Measurements from ENCODE around the gene IL22RA2.

IL22RA2 gene

DNA sequence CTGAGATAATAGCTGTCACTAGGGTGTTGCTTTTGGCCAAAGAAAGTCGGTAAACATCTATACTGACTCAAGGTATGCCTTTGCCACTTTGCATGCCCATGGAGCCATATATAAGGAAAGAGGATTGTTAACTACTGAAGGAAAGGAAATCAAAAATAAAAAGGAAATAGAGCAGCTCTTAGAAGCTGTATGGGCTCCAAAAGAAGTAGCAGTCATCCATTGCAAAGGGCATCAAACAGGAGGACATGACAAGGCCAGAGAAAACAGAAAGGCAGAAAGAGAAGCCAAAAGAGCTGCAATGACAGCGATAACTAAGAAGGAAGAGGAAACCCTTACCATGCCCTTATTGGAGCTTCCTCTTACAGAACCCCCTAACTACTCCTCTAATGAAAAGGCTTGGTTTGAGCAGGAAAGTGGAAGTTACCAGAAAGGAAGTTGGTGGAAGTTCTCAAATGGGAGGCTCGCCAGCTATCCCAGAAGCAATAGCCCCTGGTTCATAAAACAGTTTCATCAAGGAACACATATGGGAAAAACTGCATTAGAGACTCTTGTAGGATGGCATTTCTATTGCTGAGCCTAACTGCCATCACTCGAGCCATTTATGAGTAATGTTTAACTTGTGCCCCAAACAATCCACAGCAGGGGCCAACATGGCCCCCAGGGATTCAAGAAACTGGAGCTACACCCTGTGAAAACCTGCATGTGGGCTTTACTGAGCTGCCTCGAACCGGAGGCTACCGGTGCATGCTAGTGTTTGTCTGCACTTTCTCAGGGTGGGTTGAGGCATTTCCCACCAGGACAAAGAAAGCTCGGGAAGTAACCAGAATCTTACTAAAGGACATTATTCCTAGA, 7.0 kb downstream of the IL22RA2 start:
- no peaks in the 10 kb centered on the region; the same call in 1 of the 2 replicates for H3K4me1 ChIP-seq (ENCODE audit: control insufficient read depth, insufficient read depth, low read length)
- no peak overlapping the region for H3K9ac ChIP-seq (ENCODE audit: low read length)
- H3K4me3 ChIP-seq (ENCODE audit: low read depth, low read length) = no peak overlapping the region
- H3K27ac ChIP-seq (ENCODE audit: low read depth, low read length) = no peak overlapping the region
- H3K27me3 ChIP-seq (ENCODE audit: control insufficient read depth, insufficient read depth, low read length) = no peaks in the 10 kb centered on the region
- H3K9me3 ChIP-seq (ENCODE audit: control insufficient read depth, insufficient read depth, low read depth, low read length) = peaks cover 72% of the 10 kb centered on the region
- H3K36me3 ChIP-seq (ENCODE audit: control insufficient read depth, insufficient read depth, low read length) = no peaks in the 10 kb centered on the region

DNA sequence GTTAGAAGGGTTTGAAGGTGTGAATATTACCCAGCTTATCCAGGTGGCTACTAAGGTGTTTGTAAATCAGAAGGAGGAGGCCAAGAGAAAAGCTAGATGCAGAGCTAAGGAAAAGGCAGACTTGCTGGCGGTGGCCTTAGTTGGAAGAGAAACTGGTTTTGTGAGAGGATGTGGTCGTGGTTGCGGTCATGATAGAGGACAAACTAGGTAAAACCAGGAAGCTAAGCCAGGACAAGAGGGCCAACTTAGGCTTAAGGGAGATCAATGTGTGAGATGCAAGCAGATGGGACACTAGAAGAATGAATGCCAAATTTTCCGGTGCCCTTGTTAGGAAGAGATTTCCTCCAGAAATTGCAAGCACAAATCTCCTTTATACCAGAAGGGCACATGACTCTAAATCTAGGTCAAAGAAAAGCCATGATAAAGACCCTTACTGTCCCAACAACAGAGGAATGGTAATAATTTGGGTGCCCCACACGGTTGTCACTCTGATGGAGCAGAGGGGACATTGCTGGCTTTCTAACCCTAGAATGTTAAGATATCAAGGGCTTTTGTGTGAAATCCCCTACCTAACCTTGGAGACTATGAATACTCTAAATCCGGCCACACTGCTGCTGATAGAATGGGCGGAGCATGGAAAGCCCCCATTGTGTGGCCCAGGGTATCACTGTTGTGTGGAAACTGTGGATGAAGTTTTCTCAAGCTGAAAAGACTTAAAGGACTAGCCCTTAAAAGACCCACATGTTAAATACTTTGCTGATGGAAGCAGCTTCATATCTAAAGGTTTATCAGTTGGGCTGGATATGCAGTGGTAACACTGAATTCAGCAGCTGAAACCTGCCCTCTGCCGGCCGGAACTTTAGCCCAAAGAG, 7.8 kb downstream of the IL22RA2 start:
- Histone ChIP-seq H3K4me1 (ENCODE audit: control insufficient read depth, insufficient read depth, low read length) (no peaks in the 10 kb centered on the region), H3K27ac (ENCODE audit: low read depth, low read length) (no peak overlapping the region), H3K4me3 (ENCODE audit: low read depth, low read length) (no peak overlapping the region), H3K27me3 (ENCODE audit: control insufficient read depth, insufficient read depth, low read length) (no peaks in the 10 kb centered on the region), H3K9ac (ENCODE audit: low read length) (no peak overlapping the region), H3K9me3 (ENCODE audit: control insufficient read depth, insufficient read depth, low read depth, low read length) (peaks cover 66% of the 10 kb centered on the region), H3K36me3 (ENCODE audit: control insufficient read depth, insufficient read depth, low read length) (no peaks in the 10 kb centered on the region)

DNA sequence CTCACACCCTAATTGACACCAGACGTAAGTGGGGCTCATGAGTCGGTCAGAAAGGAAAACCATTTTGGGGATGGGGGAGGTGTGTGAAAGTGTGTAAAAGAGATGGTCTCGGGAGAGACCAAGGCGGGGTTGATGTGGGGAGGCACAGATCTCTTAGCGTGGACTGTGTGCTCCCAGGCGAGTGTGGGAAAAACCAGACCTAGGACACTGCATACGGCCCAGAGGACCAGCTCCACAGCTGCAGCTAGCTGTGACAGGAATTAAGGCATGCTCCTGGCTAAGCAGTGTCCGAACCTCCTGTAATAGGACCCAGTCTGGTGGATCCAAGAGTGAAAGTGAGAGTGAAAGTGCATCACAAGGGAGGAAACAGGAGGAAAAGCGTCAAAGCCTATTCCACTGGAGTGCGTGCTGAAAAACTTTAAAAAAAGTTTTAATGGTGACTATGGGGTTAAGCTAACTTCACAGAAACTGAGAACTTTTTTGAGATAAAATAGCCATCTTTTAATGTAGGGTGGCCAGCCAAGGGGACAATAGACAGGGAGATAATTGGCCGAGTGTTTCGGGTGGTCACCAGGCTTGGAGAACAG, 9.6 kb downstream of the IL22RA2 start:
- Histone ChIP-seq H3K4me3 (ENCODE audit: low read depth, low read length) (no peak overlapping the region), H3K36me3 (ENCODE audit: control insufficient read depth, insufficient read depth, low read length) (no peaks in the 10 kb centered on the region), H3K27ac (ENCODE audit: low read depth, low read length) (no peak overlapping the region), H3K27me3 (ENCODE audit: control insufficient read depth, insufficient read depth, low read length) (no peaks in the 10 kb centered on the region), H3K9me3 (ENCODE audit: control insufficient read depth, insufficient read depth, low read depth, low read length) (peaks cover 53% of the 10 kb centered on the region), H3K4me1 (ENCODE audit: control insufficient read depth, insufficient read depth, low read length) (no peaks in the 10 kb centered on the region), H3K9ac (ENCODE audit: low read length) (no peak overlapping the region)

DNA sequence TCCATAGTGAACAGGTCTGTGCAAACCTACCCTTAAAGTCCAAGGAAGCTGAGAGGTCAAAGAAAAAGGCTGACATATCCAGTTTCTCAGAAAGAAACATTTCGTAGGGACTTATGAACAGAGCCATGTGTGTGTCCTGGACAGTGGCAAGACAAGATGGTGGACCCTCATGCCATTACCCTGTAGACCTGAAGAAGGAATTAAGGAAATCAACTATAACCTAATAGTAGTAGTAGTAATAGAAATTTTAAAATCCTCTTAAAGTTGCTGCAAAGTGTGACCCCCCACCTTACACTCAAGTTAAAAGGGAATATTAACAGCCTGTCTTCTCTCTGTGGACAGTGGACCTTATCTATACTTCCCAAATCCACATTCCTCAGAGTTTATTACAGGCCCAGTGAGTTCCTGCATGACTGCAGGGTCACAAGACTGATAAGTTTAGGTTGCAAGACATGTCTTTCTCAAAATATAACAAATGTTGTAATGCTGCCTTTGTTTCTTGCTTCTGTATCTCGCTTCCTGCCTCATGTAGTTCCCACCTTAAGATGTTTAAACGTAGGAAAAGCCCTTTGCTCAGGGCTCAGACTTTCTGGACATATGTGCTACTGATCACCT, 10.6 kb downstream of the IL22RA2 start:
- H3K27me3 ChIP-seq (ENCODE audit: control insufficient read depth, insufficient read depth, low read length) = no peaks in the 10 kb centered on the region
- no peak overlapping the region for H3K27ac ChIP-seq (ENCODE audit: low read depth, low read length)

DNA sequence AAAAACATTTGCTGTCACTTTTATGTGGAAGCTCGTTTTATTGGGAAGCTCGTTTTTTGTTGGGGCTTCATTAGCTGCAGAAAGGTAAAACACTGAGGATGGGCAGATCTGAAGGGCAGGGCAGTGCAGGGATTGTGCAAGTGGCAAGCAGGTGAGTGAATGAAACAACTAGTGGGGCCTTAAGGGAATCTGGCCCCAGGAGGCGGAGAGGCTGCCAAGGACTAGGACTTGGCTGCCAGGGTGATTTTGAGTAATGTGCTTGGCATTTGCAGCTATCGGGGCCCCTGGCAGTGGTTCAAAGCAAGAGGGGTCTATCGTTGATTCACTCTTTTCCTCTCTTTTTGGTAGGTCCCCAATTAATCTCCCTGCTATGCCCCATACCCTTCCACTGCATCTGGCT, 11.5 kb downstream of the IL22RA2 start:
- H3K9me3 ChIP-seq (ENCODE audit: control insufficient read depth, insufficient read depth, low read depth, low read length) = peaks cover 46% of the 10 kb centered on the region
- H3K4me1 ChIP-seq (ENCODE audit: control insufficient read depth, insufficient read depth, low read length) = no peaks in the 10 kb centered on the region
- H3K27me3 ChIP-seq (ENCODE audit: control insufficient read depth, insufficient read depth, low read length) = no peaks in the 10 kb centered on the region
- no peak overlapping the region for H3K9ac ChIP-seq (ENCODE audit: low read length)
- H3K4me3 ChIP-seq (ENCODE audit: low read depth, low read length) = no peak overlapping the region
- H3K36me3 ChIP-seq (ENCODE audit: control insufficient read depth, insufficient read depth, low read length) = no peaks in the 10 kb centered on the region
- no peak overlapping the region for H3K27ac ChIP-seq (ENCODE audit: low read depth, low read length)

More for the DNA sequence above, 10.6 kb downstream of the IL22RA2 start:
- Histone ChIP-seq H3K9me3 (ENCODE audit: control insufficient read depth, insufficient read depth, low read depth, low read length) (peaks cover 53% of the 10 kb centered on the region), H3K4me1 (ENCODE audit: control insufficient read depth, insufficient read depth, low read length) (no peaks in the 10 kb centered on the region), H3K36me3 (ENCODE audit: control insufficient read depth, insufficient read depth, low read length) (no peaks in the 10 kb centered on the region), H3K4me3 (ENCODE audit: low read depth, low read length) (no peak overlapping the region), H3K9ac (ENCODE audit: low read length) (no peak overlapping the region)

DNA sequence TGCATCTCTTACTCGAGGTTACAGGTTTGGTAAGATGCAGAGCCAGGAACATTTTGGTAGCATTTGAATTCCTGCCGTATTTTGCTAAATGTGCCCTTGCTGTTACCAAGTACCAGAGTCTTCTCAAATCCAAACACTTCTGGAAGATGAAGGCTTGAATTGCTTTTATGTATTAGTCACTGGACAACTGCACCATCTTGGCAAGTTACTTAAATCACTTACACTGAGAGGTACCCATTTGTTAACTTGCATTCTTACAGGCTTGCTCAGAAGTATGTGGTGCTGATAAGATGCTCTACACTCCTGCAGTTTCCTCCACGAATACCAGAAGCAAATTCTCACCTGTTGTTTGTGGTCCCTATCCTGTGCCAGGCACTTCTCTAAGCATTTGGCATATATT, 12.7 kb downstream of the IL22RA2 start:
- no peaks in the 10 kb centered on the region for H3K36me3 ChIP-seq (ENCODE audit: control insufficient read depth, insufficient read depth, low read length)
- peaks cover 42% of the 10 kb centered on the region for H3K9me3 ChIP-seq (ENCODE audit: control insufficient read depth, insufficient read depth, low read depth, low read length)
- no peaks in the 10 kb centered on the region for H3K4me1 ChIP-seq (ENCODE audit: control insufficient read depth, insufficient read depth, low read length)

DNA sequence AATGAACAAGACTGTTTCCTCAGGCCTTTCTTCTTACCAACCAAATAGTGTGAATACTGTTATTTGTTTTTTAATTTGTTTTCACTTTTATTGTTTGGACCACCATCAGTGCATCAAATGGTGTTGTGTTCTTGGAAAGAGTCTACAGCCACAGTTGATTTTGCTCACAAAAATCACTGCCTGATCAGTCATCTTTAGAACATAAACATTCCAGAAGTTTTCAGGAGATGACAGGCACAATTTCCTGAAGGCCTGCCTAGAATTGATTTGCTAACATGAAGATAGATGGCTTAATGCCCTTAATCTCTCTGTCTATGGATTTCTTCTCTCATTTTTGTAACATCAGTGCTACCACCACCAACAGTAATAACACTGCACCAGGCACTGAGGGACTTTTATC, 13.5 kb downstream of the IL22RA2 start:
- Histone ChIP-seq H3K4me3 (ENCODE audit: low read depth, low read length) (no peak overlapping the region), H3K36me3 (ENCODE audit: control insufficient read depth, insufficient read depth, low read length) (no peaks in the 10 kb centered on the region), H3K9ac (ENCODE audit: low read length) (no peak overlapping the region), H3K9me3 (ENCODE audit: control insufficient read depth, insufficient read depth, low read depth, low read length) (peaks cover 35% of the 10 kb centered on the region), H3K27ac (ENCODE audit: low read depth, low read length) (no peak overlapping the region), H3K4me1 (ENCODE audit: control insufficient read depth, insufficient read depth, low read length) (no peaks in the 10 kb centered on the region), H3K27me3 (ENCODE audit: control insufficient read depth, insufficient read depth, low read length) (no peaks in the 10 kb centered on the region)

More for the DNA sequence above, 12.7 kb downstream of the IL22RA2 start:
- Histone ChIP-seq H3K27me3 (ENCODE audit: control insufficient read depth, insufficient read depth, low read length) (no peaks in the 10 kb centered on the region), H3K4me3 (ENCODE audit: low read depth, low read length) (no peak overlapping the region), H3K27ac (ENCODE audit: low read depth, low read length) (no peak overlapping the region), H3K9ac (ENCODE audit: low read length) (no peak overlapping the region)

DNA sequence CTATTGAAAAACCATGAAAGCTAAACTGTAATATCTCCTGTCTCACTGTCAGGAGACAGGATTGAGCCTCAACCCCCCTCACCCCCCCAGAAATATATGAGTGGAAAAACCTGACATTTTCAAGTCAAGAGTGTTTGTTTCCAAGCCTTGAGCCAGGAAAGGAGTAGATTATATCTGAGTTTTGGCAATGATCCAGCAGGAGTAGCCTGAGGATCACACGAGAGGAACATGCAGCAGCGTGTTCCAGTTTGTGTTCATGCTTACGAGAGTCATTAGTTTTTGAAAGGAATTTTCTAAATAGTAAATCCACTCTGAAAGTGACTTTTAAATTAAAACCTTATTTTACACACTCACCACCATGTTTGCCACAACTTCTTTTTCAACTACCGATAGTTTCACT, 15.8 kb downstream of the IL22RA2 start:
- Histone ChIP-seq H3K4me3 (ENCODE audit: low read depth, low read length) (no peak overlapping the region), H3K27ac (ENCODE audit: low read depth, low read length) (no peak overlapping the region), H3K27me3 (ENCODE audit: control insufficient read depth, insufficient read depth, low read length) (no peaks in the 10 kb centered on the region), H3K4me1 (ENCODE audit: control insufficient read depth, insufficient read depth, low read length) (no peaks in the 10 kb centered on the region), H3K36me3 (ENCODE audit: control insufficient read depth, insufficient read depth, low read length) (no peaks in the 10 kb centered on the region), H3K9ac (ENCODE audit: low read length) (no peak overlapping the region), H3K9me3 (ENCODE audit: control insufficient read depth, insufficient read depth, low read depth, low read length) (peaks cover 13% of the 10 kb centered on the region; the same call in 1 of the 2 replicates)

DNA sequence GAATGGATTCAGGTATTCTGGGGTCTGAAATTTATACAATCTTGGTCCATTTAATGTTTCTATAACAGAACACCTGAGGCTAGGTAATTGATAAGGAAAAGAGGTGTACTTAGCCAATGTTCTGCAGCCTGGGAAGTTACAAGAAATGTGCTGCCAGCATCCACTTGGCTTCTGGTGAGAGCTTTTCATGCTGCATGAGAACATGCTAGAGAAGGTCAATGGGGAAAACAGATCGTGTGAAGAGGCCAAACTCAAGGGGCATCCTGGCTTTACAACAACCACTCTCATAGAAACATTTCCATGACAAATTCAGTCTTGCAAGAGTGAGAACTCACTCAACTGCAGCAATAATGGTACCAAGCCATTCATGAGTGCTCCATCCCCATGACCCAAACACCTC, 16.8 kb downstream of the IL22RA2 start:
- H3K36me3 ChIP-seq (ENCODE audit: control insufficient read depth, insufficient read depth, low read length) = no peaks in the 10 kb centered on the region
- H3K9ac ChIP-seq (ENCODE audit: low read length) = no peak overlapping the region
- no peaks in the 10 kb centered on the region for H3K4me1 ChIP-seq (ENCODE audit: control insufficient read depth, insufficient read depth, low read length)
- H3K27me3 ChIP-seq (ENCODE audit: control insufficient read depth, insufficient read depth, low read length) = no peaks in the 10 kb centered on the region
- H3K27ac ChIP-seq (ENCODE audit: low read depth, low read length) = no peak overlapping the region
- H3K4me3 ChIP-seq (ENCODE audit: low read depth, low read length) = no peak overlapping the region
- H3K9me3 ChIP-seq (ENCODE audit: control insufficient read depth, insufficient read depth, low read depth, low read length) = peaks cover 6% of the 10 kb centered on the region

DNA sequence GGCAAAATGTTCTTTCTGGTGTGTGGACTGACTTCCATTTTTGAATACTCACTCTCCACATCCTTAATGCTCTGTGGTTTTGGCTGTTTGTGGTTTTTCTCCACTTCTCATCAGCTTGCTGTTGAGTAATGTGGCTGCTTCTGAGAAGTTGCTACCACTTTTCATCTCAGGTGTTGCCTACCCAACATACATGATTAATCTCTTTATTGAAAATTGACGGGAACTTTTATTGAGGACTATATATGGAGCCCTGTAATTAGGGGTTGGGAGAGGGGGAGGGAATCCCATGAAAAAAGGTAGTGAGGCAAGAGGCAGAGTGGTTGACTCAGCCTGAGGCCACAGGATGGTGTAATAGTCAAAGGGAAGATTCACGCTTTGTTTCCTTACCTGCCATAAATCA, 17.6 kb downstream of the IL22RA2 start:
- H3K9ac ChIP-seq (ENCODE audit: low read length) = no peak overlapping the region

More for the DNA sequence above, 17.6 kb downstream of the IL22RA2 start:
- no peaks in the 10 kb centered on the region for H3K4me1 ChIP-seq (ENCODE audit: control insufficient read depth, insufficient read depth, low read length)
- no peaks in the 10 kb centered on the region for H3K36me3 ChIP-seq (ENCODE audit: control insufficient read depth, insufficient read depth, low read length)
- H3K4me3 ChIP-seq (ENCODE audit: low read depth, low read length) = no peak overlapping the region
- no peaks in the 10 kb centered on the region for H3K27me3 ChIP-seq (ENCODE audit: control insufficient read depth, insufficient read depth, low read length)
- peaks cover 6% of the 10 kb centered on the region for H3K9me3 ChIP-seq (ENCODE audit: control insufficient read depth, insufficient read depth, low read depth, low read length)
- no peak overlapping the region for H3K27ac ChIP-seq (ENCODE audit: low read depth, low read length)

All from HUES6 (cell line).